ENCODE data around the gene OR2T1.
"Not testable (repeated sequence)": the region's sequence is repeated elsewhere in the genome, so short reads cannot be mapped to it uniquely, and the experiment has no call there.

The OR2T1 gene

GRCh38 chr1:248438668-248439067 lies 35.8 kb downstream of the OR2T1 start:
- DNase-seq = not testable (repeated sequence)

- not testable (repeated sequence) for DNase-seq
Measured at GRCh38 chr1:248439283-248439682, 36.4 kb downstream of the OR2T1 start.

GRCh38 chr1:248442500-248443277 lies 39.8 kb downstream of the OR2T1 start:
- DNase-seq = not testable (repeated sequence)

GRCh38 chr1:248444603-248445002 lies 41.8 kb downstream of the OR2T1 start:
- DNase-seq = not testable (repeated sequence)

- DNase-seq = not testable (repeated sequence)
Measured at GRCh38 chr1:248445399-248445798, 42.6 kb downstream of the OR2T1 start, which contains the start of gene OR2T2. Gene OR2T2, plus strand, starts transcription at chr1:248445637. Its CDS starts 7,161 bp downstream, at chr1:248452798.

- DNase-seq = not testable (repeated sequence)
Measured at GRCh38 chr1:248448409-248449074, 45.7 kb downstream of the OR2T1 start.

- not testable (repeated sequence) for DNase-seq
Measured at GRCh38 chr1:248449821-248450465, 47.1 kb downstream of the OR2T1 start.

GRCh38 chr1:248450466-248451145 lies 47.8 kb downstream of the OR2T1 start:
- DNase-seq = not testable (repeated sequence)

- not testable (repeated sequence) for DNase-seq
Measured at GRCh38 chr1:248453619-248454018, 50.8 kb downstream of the OR2T1 start.

GRCh38 chr1:248455045-248455444 lies 52.2 kb downstream of the OR2T1 start:
- DNase-seq = not testable (repeated sequence)

- not testable (repeated sequence) for DNase-seq
Measured at GRCh38 chr1:248456635-248457034, 53.8 kb downstream of the OR2T1 start.
